ENCODE data around the gene WBP1.

DNA sequence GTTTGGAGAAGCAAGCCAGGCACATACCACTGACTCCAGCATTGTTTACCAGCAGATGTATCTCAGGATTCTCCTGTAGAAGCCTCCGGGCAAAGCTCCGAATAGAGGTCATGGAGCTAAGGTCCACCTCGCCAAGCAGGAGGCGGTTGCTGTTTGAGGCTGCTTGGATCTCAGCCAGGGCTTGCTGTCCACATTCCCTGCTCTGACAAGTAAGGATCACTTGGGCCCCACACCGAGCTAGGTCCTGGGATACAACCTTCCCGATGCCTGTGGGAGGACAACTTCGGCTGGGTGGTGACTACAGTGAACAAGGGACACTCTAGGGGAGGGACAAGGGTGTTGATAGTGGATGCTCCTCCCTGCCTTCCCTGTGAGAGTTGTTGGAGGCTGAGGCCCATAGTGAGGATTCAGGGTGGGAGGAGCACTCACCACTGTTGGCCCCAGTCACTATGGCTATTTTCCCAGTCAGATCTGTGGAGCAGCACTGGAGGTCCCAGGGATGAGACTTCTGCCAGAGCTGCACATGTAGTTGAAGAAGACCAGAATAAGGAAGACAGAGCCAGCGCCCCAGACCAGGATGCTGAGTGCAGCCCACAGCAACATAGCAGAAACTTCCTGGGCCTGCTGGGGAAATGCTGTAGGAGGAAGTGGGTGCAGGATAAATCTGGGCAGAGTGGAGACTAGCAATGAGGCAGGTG, 45.1 kb upstream of the WBP1 start:
- TF ChIP-seq, protein P1, sequence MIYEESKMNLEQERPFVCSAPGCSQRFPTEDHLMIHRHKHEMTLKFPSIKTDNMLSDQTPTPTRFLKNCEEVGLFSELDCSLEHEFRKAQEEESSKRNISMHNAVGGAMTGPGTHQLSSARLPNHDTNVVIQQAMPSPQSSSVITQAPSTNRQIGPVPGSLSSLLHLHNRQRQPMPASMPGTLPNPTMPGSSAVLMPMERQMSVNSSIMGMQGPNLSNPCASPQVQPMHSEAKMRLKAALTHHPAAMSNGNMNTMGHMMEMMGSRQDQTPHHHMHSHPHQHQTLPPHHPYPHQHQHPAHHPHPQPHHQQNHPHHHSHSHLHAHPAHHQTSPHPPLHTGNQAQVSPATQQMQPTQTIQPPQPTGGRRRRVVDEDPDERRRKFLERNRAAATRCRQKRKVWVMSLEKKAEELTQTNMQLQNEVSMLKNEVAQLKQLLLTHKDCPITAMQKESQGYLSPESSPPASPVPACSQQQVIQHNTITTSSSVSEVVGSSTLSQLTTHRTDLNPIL (CRISPR knock-in tag; IDR thresholded peaks at IDR 0.05; ENCODE audit: low read depth) = no peak
- TF ChIP-seq, protein P2, sequence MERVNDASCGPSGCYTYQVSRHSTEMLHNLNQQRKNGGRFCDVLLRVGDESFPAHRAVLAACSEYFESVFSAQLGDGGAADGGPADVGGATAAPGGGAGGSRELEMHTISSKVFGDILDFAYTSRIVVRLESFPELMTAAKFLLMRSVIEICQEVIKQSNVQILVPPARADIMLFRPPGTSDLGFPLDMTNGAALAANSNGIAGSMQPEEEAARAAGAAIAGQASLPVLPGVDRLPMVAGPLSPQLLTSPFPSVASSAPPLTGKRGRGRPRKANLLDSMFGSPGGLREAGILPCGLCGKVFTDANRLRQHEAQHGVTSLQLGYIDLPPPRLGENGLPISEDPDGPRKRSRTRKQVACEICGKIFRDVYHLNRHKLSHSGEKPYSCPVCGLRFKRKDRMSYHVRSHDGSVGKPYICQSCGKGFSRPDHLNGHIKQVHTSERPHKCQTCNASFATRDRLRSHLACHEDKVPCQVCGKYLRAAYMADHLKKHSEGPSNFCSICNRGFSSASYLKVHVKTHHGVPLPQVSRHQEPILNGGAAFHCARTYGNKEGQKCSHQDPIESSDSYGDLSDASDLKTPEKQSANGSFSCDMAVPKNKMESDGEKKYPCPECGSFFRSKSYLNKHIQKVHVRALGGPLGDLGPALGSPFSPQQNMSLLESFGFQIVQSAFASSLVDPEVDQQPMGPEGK (CRISPR knock-in tag; IDR thresholded peaks at IDR 0.05; ENCODE audit: borderline replicate concordance) = no peak
- TF ChIP-seq GLIS3 (CRISPR knock-in tag; IDR thresholded peaks at IDR 0.05) (no peak), BACH2 (CRISPR knock-in tag; IDR thresholded peaks at IDR 0.05; ENCODE audit: borderline replicate concordance) (no peak), ESRRG (CRISPR knock-in tag; IDR thresholded peaks at IDR 0.05) (no peak), ZNF565 (CRISPR knock-in tag; conservative IDR thresholded peaks at IDR 0.05; ENCODE audit: low read depth) (no peak), ARNTL (CRISPR knock-in tag; IDR thresholded peaks at IDR 0.05; ENCODE audit: borderline replicate concordance, low read depth) (no peak), TOX (CRISPR knock-in tag; IDR thresholded peaks at IDR 0.05; ENCODE audit: borderline replicate concordance) (no peak), ZFP3 (CRISPR knock-in tag; IDR thresholded peaks at IDR 0.05) (no peak)
- TF ChIP-seq, protein P3, sequence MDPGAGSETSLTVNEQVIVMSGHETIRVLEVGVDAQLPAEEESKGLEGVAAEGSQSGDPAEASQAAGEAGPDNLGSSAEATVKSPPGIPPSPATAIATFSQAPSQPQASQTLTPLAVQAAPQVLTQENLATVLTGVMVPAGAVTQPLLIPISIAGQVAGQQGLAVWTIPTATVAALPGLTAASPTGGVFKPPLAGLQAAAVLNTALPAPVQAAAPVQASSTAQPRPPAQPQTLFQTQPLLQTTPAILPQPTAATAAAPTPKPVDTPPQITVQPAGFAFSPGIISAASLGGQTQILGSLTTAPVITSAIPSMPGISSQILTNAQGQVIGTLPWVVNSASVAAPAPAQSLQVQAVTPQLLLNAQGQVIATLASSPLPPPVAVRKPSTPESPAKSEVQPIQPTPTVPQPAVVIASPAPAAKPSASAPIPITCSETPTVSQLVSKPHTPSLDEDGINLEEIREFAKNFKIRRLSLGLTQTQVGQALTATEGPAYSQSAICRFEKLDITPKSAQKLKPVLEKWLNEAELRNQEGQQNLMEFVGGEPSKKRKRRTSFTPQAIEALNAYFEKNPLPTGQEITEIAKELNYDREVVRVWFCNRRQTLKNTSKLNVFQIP (CRISPR knock-in tag; IDR thresholded peaks at IDR 0.05; ENCODE audit: borderline replicate concordance, low read depth) = no peak
